Pancreas (tissue), 10 donors: ENCODE data around the gene TJP2. TPM values are rescaled to one million over a fixed set of nuclear protein-coding genes. Genes with fewer than 3 reads are reported as not detected.

Source experiments
- ATAC-seq, 4 donors: fragments of 200-7000 bp; cut with Tn5 transposase; one replicate each; pipeline versions ENCODE4 v1.8.0 to v1.9.1; 2020; ENCODE audit warnings: mild to moderate bottlenecking in 4 of 4, moderate library complexity in 4 of 4
- DNase-seq, 6 donors: peaks; one replicate each; pipeline ENCODE4 v3.0.0-alpha.2; 2020
- FAIRE-seq: peaks from 2 replicates; lab custom pipeline; 2012; peaks lifted over from hg19 to GRCh38; lab: Jason Lieb, UNC
- H3K27ac ChIP-seq, 4 donors: fragments of 200-600 bp; sonication (generic); 1 replicate in 3 of 4; 2 replicates in 1 of 4; pipeline versions ENCODE4 v1.5.0 to v1.8.0; 2020
- H3K27me3 ChIP-seq, 4 donors: fragments of 200-600 bp; one replicate each; pipeline ENCODE4 v1.8.0; 2021
- H3K36me3 ChIP-seq, 3 donors: fragments of 200-600 bp; sonication (generic) in 1 of 3; one replicate each; pipeline versions ENCODE4 v1.5.0 to v1.8.0; 2020 to 2021
- H3K4me1 ChIP-seq, 3 donors: fragments of 200-600 bp; one replicate each; pipeline ENCODE4 v1.8.0; 2021
- H3K4me3 ChIP-seq, 4 donors: fragments of 200-600 bp; sonication (generic) in 2 of 4; one replicate each; pipeline versions ENCODE4 v1.5.0 to v1.8.0; 2020 to 2021
- H3K9me3 ChIP-seq, 4 donors: fragments of 200-600 bp; one replicate each; pipeline ENCODE4 v1.8.0; 2021
- WGBS, 2 donors: extraction: QIAGEN DNeasy Blood & Tissue Kit; methylation state at CpG; one replicate each; pipeline ENCODE4 v1.1.7; 2013; 5-methylcytosine and 5-hydroxymethylcytosine counted together
- intact Hi-C, 3 donors: fragments of 100-400 bp; cut with DNase I; formaldehyde crosslinking; loops; one replicate each; pipeline versions ENCODE4 v1.11.1 to v1.14.2; 2022
- polyA plus RNA-seq, 2 donors: library from polyadenylated mRNA; stranded (reverse); fragments of 200-250 nt; gene quantifications; one replicate each; pipeline ENCODE4 v1.2.3, GENCODE V29; 2013
- total RNA-seq, 6 donors: library from RNA; stranded (reverse); fragmentation: NEBNext Ultra II Directional in 4 of 6; extraction: Animal tissue kit (Norgen Biotek cat#: 25700) in 4 of 6; gene quantifications; one replicate each; pipeline versions ENCODE4 v1.2.1 to v1.2.4, GENCODE V29; 2021 to 2023
- TF ChIP-seq, protein P1 (sequence below), 4 donors: fragments of 200-600 bp; sonication (generic) in 3 of 4; IDR thresholded peaks; one replicate each; pipeline versions ENCODE4 v1.5.0 to v1.8.0; 2021; ENCODE audit warnings: antibody characterized with exemption in 4 of 4
- donor health status: healthy with polysubstance abuse.
- donor health status: DM: no; HTN: no; CAD: no; lungs with moderate emphysema.
- donor health status: DM: no; HTN: no; CAD: no.
- donor health status: control.
- donor health status: control.
- donor health status: Bipolar disorder and iron deficiency.
- donor health status: DM: yes; HTN: yes; CAD: no.
- donor health status: DM: no; HTN: no; CAD: no.
- donor health status: DM: no; HTN: no; CAD: no.
- donor health status: DM: yes; HTN: yes; CAD: no.

TJP2 gene
- total and polyA plus RNA-seq, 8 donors = 24.1 to 70.3 (median 31.5) TPM

- H3K36me3 ChIP-seq = peaks cover 0 to 44% (median 3%) of the 10 kb centered on the region in 3 donors
Measured at GRCh38 chr9:69237702-69238295, 63.7 kb downstream of the TJP2 start.

DNA sequence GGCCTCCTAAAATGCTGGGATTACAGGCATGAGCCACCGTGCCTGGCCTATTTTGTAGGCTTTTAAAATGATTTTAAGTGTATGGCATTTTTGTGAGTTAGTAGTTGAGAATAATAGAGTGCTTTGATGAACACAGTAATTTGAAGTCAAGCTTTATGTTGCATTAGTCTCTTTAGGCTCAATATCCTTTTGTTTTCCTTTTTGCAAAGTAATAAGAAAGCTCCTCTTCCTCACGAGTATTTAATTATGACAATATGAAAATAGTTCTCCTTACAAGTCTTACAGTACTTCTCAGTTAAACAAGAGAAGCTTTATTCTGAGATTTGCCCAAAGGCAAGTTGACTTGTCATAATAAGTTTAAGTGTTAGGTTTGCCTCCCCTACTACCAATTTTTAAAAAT lies 69.0 kb downstream of the TJP2 start:
- DNase-seq (no peak), ATAC-seq (no peak), FAIRE-seq (no peak)
- intact Hi-C loops = no loop called here
- Histone ChIP-seq H3K27ac (no peak overlapping the region), H3K4me3 (no peak overlapping the region), H3K27me3 (no peaks in the 10 kb centered on the region), H3K36me3 (peaks cover 0 to 40% (median 17%) of the 10 kb centered on the region in 3 donors), H3K4me1 (no peaks in the 10 kb centered on the region), H3K9me3 (no peaks in the 10 kb centered on the region)
- TF ChIP-seq, protein P1, sequence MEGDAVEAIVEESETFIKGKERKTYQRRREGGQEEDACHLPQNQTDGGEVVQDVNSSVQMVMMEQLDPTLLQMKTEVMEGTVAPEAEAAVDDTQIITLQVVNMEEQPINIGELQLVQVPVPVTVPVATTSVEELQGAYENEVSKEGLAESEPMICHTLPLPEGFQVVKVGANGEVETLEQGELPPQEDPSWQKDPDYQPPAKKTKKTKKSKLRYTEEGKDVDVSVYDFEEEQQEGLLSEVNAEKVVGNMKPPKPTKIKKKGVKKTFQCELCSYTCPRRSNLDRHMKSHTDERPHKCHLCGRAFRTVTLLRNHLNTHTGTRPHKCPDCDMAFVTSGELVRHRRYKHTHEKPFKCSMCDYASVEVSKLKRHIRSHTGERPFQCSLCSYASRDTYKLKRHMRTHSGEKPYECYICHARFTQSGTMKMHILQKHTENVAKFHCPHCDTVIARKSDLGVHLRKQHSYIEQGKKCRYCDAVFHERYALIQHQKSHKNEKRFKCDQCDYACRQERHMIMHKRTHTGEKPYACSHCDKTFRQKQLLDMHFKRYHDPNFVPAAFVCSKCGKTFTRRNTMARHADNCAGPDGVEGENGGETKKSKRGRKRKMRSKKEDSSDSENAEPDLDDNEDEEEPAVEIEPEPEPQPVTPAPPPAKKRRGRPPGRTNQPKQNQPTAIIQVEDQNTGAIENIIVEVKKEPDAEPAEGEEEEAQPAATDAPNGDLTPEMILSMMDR (IDR thresholded peaks at IDR 0.05) = no peak
- WGBS, 2 donors = 88 to 92% methylated on average over 2 of the region's 2 CpGs

More at GRCh38 chr9:69237702-69238295, 63.7 kb downstream of the TJP2 start:
- H3K4me1 ChIP-seq = no peaks in the 10 kb centered on the region
- no peak for DNase-seq
- no peaks in the 10 kb centered on the region for H3K9me3 ChIP-seq
- H3K27me3 ChIP-seq = no peaks in the 10 kb centered on the region
- no peak overlapping the region for H3K4me3 ChIP-seq
- ATAC-seq = no peak
- WGBS, 2 donors = 68 to 72% methylated on average over 4 of the region's 4 CpGs
- TF ChIP-seq, protein P1 (IDR thresholded peaks at IDR 0.05) = no peak
- intact Hi-C loops = no loop called here
- no peak for FAIRE-seq
- no peak overlapping the region for H3K27ac ChIP-seq

DNA sequence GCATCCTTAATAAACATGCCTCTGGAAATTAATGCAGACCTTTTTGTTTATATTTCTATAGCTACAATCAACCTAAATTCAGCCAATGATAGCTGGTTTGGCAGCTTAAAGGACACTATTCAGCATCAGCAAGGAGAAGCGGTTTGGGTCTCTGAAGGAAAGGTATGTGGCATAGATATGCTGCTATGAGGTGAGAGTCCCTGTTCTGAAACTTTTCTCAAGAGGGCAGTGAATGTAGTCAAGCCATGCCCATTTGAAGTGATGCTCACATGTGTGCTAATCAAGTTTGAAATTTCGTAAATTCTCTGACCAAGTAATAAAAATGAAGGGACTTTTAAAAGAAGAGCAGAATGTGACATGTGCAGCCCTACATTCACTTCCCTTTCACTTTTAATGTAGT lies 72.6 kb downstream of the TJP2 start:
- no peak for DNase-seq
- no peak for FAIRE-seq
- Histone ChIP-seq H3K4me1 (no peaks in the 10 kb centered on the region), H3K27ac (no peak overlapping the region), H3K36me3 (peaks cover 0 to 43% (median 22%) of the 10 kb centered on the region in 3 donors), H3K27me3 (no peaks in the 10 kb centered on the region), H3K9me3 (no peaks in the 10 kb centered on the region), H3K4me3 (no peak overlapping the region)
- ATAC-seq = no peak
- WGBS, 2 donors = 98 to 99% methylated on average over 2 of the region's 2 CpGs
- intact Hi-C loops = no loop called here
- TF ChIP-seq, protein P1 (IDR thresholded peaks at IDR 0.05) = no peak

GRCh38 chr9:69248005-69248404 lies 73.9 kb downstream of the TJP2 start:
- no peak overlapping the region for H3K27ac ChIP-seq
- H3K27me3 ChIP-seq = no peaks in the 10 kb centered on the region
- no peak overlapping the region for H3K4me3 ChIP-seq
- ATAC-seq (no peak), DNase-seq (peak in 1 of 6 donors; percentile 44), FAIRE-seq (no peak)
- TF ChIP-seq, protein P1 (IDR thresholded peaks at IDR 0.05) = no peak
- H3K4me1 ChIP-seq = no peaks in the 10 kb centered on the region
- WGBS, 2 donors = 96% methylated on average over 22 of the region's 22 CpGs
- no peaks in the 10 kb centered on the region for H3K9me3 ChIP-seq
- H3K36me3 ChIP-seq = peaks cover 0 to 53% (median 26%) of the 10 kb centered on the region in 3 donors
- intact Hi-C loops = no loop called here

GRCh38 chr9:69249337-69249736 lies 75.3 kb downstream of the TJP2 start:
- intact Hi-C loops = no loop called here
- H3K4me3 ChIP-seq = no peak overlapping the region
- no peak for DNase-seq
- no peak for ATAC-seq
- H3K9me3 ChIP-seq = no peaks in the 10 kb centered on the region
- 84 to 86% methylated on average over 7 of the region's 7 CpGs for WGBS, 2 donors
- no peaks in the 10 kb centered on the region for H3K4me1 ChIP-seq
- no peak for FAIRE-seq
- TF ChIP-seq, protein P1 (IDR thresholded peaks at IDR 0.05) = no peak
- H3K36me3 ChIP-seq = peaks cover 0 to 65% (median 26%) of the 10 kb centered on the region in 3 donors
- no peaks in the 10 kb centered on the region for H3K27me3 ChIP-seq
- H3K27ac ChIP-seq = no peak overlapping the region
